Activated naive CD8-positive, alpha-beta T cell treated with anti-CD3 and anti-CD28 coated beads, Interleukin-2, amount 10 ng/mL, durations not matched to agents 7 days and 5 days (primary cell): ENCODE data around the gene EPHB6. TPM values are rescaled to one million over a fixed set of nuclear protein-coding genes. Genes with fewer than 3 reads are reported as not detected.

Source experiments
- ATAC-seq: fragments of 150-1000 bp; cut with Tn5 transposase; one replicate; pipeline ENCODE4 v1.10.0; 2021; ENCODE audit warnings: low read depth, moderate library complexity
- POLR2A ChIA-PET: fragments of 350-600 bp; sonication (Branson Sonifier 250); formaldehyde crosslinking; loops from one replicate; lab custom pipeline; 2021; ENCODE audit warnings: antibody characterized with exemption; lab: Charles Lee
- DNase-seq: peaks from one replicate; pipeline ENCODE4 v3.0.0; 2021
- H3K27ac Mint-ChIP-seq: one replicate; pipeline ENCODE4 v1.8.0; 2022; ENCODE audit warnings: mild to moderate bottlenecking, mixed read lengths
- H3K27me3 Mint-ChIP-seq: one replicate; pipeline ENCODE4 v1.8.0; 2022; ENCODE audit warnings: mild to moderate bottlenecking, moderate library complexity, mixed read lengths
- H3K36me3 Mint-ChIP-seq: one replicate; pipeline ENCODE4 v1.8.0; 2021; ENCODE audit warnings: mild to moderate bottlenecking, mixed read lengths
- H3K4me1 Mint-ChIP-seq: one replicate; pipeline ENCODE4 v1.8.0; 2021; ENCODE audit warnings: mixed read lengths
- H3K4me3 Mint-ChIP-seq: one replicate; pipeline ENCODE4 v1.8.0; 2022; ENCODE audit warnings: mild to moderate bottlenecking, moderate library complexity, mixed read lengths
- H3K9me3 Mint-ChIP-seq: one replicate; pipeline ENCODE4 v1.8.0; 2021; ENCODE audit warnings: mixed read lengths
- total RNA-seq, 2 experiments: library from RNA; stranded (reverse); gene quantifications; one replicate each; pipeline ENCODE4 v1.2.3, GENCODE V29; 2021

EPHB6 gene
- total RNA-seq, 2 experiments from 2014 or later: 20.1 to 25.2 TPM

DNA sequence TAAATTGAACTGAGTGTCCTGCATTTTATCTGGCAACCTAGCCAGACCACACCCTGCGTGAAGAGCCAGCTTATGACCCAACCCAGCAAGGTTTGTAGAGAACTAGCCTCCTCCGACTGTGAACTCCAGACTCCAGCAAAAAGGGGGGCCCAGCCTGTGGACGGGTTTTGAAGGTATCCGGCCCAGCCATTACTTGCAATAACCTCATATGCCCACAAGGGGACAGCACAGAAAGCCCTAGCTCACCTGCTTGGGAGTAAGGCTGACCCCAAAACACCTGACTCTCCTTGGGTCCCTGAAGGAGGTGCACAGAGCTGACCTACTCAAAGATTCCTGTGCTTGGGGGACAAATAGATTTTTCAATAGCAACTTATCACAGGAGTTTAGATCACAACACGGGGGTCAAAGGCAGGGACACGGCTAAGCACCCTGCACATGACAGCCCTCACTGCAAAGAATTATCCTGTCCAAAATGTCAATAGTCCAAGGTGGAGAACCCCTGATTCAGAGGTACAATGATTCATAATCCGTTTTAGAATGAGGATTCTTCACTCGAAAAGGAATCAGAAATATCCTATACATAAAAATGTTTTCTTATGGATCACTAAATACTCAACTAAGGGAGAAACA lies 26.1 kb downstream of the EPHB6 start:
- Mint-ChIP-seq H3K27me3 (peaks cover 9% of the 10 kb centered on the region), H3K4me1 (peaks cover 3% of the 10 kb centered on the region), H3K36me3 (no peaks in the 10 kb centered on the region), H3K4me3 (no peak overlapping the region), H3K9me3 (no peaks in the 10 kb centered on the region), H3K27ac (no peak overlapping the region)
- ATAC-seq: peak; percentile 70
- POLR2A ChIA-PET: no interaction called here
- DNase-seq: peak; percentile 53

- no peak overlapping the region for H3K27ac Mint-ChIP-seq
- POLR2A ChIA-PET: no interaction called here
- no peaks in the 10 kb centered on the region for H3K36me3 Mint-ChIP-seq
- peaks cover 3% of the 10 kb centered on the region for H3K4me1 Mint-ChIP-seq
- ATAC-seq: no peak
- no peak for DNase-seq
- peaks cover 9% of the 10 kb centered on the region for H3K27me3 Mint-ChIP-seq
- H3K9me3 Mint-ChIP-seq: no peaks in the 10 kb centered on the region
- no peak overlapping the region for H3K4me3 Mint-ChIP-seq
These were observed 26.9 kb downstream of the EPHB6 start for GRCh38 chr7:142881586-142882337.

DNA sequence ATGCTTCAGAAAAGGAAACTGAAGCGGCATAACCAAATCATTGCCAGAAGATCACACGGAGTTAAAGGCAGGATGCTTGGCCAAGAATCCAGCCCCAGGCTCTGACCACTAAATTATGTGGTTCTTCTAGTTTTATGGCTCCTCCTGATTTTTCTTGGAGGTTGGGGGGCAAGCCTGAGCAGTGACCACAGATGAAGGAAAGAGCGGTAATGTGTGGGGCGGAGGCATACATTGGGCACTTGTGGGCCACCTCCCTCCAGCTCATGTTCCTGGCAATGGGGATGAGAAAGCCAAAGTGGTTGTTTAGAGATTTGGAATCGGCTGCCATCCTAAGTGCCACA lies 27.4 kb downstream of the EPHB6 start:
- DNase-seq (no peak), ATAC-seq (no peak)
- POLR2A ChIA-PET: no interaction called here
- Mint-ChIP-seq H3K9me3 (no peaks in the 10 kb centered on the region), H3K27ac (no peak overlapping the region), H3K36me3 (no peaks in the 10 kb centered on the region), H3K27me3 (peaks cover 9% of the 10 kb centered on the region), H3K4me3 (no peak overlapping the region), H3K4me1 (peaks cover 3% of the 10 kb centered on the region)

DNA sequence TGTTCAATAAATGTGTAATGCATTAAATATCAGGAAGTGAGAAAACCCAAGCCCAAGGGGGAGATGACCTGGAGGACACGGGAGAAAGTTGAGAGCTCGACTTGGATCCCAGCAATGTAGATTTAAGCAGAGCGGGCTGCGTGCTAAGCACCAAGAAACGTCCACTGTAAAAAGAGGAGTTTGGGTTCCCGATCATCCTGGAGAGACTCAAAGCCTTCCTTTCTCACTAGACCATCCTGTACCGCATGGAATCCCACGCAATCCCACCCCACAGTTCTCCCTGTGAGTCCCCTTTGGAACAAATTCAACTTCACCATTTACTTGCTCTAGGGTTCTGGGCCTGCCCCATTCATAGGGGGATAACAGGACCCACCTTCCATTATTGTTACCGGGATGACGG lies 28.3 kb downstream of the EPHB6 start:
- Mint-ChIP-seq H3K4me1 (peaks cover 3% of the 10 kb centered on the region), H3K27ac (no peak overlapping the region), H3K4me3 (no peak overlapping the region), H3K36me3 (no peaks in the 10 kb centered on the region), H3K27me3 (peaks cover 9% of the 10 kb centered on the region), H3K9me3 (no peaks in the 10 kb centered on the region)
- DNase-seq (no peak), ATAC-seq (no peak)
- POLR2A ChIA-PET: no interaction called here

- H3K4me3 Mint-ChIP-seq: no peak overlapping the region
- no peak for ATAC-seq
- peaks cover 6% of the 10 kb centered on the region for H3K27me3 Mint-ChIP-seq
- no peak for DNase-seq
- H3K9me3 Mint-ChIP-seq: no peaks in the 10 kb centered on the region
- no peaks in the 10 kb centered on the region for H3K36me3 Mint-ChIP-seq
- POLR2A ChIA-PET: no interaction called here
- no peak overlapping the region for H3K27ac Mint-ChIP-seq
- H3K4me1 Mint-ChIP-seq: peaks cover 3% of the 10 kb centered on the region
These were observed 28.9 kb downstream of the EPHB6 start for GRCh38 chr7:142883571-142884285.

DNA sequence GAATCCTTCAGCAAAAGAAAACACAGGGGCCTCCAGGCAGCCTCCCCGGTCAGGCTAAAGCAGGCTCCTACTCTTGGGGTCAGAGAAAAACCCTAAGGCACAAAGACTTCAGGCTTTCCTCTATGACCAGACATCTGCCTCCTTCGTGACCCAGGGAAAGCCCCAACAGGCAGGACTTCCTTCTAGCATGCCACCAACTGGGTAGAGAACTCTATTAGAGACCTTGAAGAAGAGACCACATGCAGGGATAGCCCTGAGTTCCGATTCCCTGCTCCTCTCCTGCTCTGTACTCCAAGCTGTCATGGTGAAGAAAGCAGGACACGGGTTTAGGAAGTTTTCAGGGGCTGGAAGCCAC lies 29.4 kb downstream of the EPHB6 start:
- no peaks in the 10 kb centered on the region for H3K9me3 Mint-ChIP-seq
- no peak overlapping the region for H3K27ac Mint-ChIP-seq
- peaks cover 3% of the 10 kb centered on the region for H3K4me1 Mint-ChIP-seq
- POLR2A ChIA-PET: no interaction called here
- no peaks in the 10 kb centered on the region for H3K36me3 Mint-ChIP-seq
- DNase-seq (no peak), ATAC-seq (no peak)
- H3K27me3 Mint-ChIP-seq: peaks cover 4% of the 10 kb centered on the region
- no peak overlapping the region for H3K4me3 Mint-ChIP-seq

- Mint-ChIP-seq H3K9me3 (no peaks in the 10 kb centered on the region), H3K27ac (no peak within 1 kb of the TSS), H3K36me3 (no peaks in the 10 kb centered on the region), H3K4me1 (peaks cover 5% of the 10 kb centered on the region), H3K4me3 (no peak within 1 kb of the TSS), H3K27me3 (no peaks in the 10 kb centered on the region)
- DNase-seq (no peak), ATAC-seq (no peak)
- POLR2A ChIA-PET: no interaction called here
These were observed 30.7 kb downstream of the EPHB6 start, which contains the start of gene TRPV6 for GRCh38 chr7:142885311-142886230. Gene TRPV6, minus strand, starts transcription at chr7:142885745.

DNA sequence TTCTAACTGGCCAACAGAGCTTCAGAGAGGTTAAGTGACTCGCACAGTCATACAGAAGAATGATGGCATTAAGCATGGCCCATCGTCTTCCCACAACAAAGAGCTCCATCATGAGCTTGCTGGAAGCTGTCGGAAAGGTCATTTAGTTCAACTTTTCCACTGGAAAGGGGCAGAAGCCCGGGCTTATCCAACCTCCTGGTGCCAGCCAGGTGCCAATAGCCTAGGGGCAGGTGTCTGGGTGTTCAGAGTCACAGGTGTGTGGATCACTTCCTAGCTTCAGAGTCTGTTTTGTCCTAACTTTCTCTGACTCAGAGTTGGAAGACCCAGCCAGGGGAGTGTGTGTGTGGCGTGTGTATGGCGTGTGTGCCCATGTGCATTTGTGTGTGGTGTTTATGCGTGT lies 32.0 kb downstream of the EPHB6 start:
- POLR2A ChIA-PET: interaction anchor here (0.6 kb wide), 1 partner anchor 39 kb away, joined by 3 read pairs; no protein-coding TSS in a partner anchor
- no peak for ATAC-seq

DNA sequence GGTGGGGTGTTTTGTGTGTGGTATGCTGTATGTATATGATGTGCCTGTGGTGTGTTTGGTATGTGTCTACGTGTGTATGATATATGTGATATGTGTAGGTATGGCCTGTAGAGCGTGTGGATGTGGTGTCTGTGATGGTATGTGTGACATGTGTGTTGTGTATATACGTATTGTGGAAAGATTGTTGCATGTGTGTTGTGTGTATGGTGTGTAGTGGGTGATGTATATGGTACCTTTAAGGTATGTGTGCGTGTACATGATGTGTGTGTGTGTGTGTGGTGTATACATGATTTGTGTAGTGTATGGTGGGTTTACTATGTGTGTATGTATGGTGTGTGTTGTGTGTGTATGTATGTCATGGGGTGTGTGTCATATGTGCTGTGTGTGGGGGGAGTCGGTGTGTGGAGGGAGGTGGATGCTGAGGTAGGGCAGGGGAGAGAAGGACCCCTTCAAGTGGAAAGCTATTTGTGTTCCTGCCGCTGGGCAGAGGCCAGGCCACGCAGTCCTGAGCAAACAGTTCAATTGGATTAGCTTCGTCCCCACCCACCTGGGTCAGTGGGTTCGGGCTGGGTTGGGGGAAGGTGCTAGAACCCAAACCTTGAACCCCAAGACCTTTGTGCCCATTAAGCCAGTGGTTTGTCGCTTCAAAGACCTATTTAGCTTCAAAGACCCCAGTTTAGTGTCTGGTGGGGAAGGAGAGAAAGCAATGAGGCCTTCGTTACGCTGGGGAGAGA lies 32.6 kb downstream of the EPHB6 start:
- POLR2A ChIA-PET: no interaction called here
- Mint-ChIP-seq H3K9me3 (peaks cover 4% of the 10 kb centered on the region), H3K4me1 (peaks cover 5% of the 10 kb centered on the region), H3K27ac (no peak overlapping the region), H3K4me3 (no peak overlapping the region), H3K27me3 (no peaks in the 10 kb centered on the region), H3K36me3 (no peaks in the 10 kb centered on the region)
- ATAC-seq (no peak), DNase-seq (no peak)

More for the DNA sequence above, 32.0 kb downstream of the EPHB6 start:
- DNase-seq: no peak
- H3K4me1 Mint-ChIP-seq: peaks cover 5% of the 10 kb centered on the region
- H3K27ac Mint-ChIP-seq: no peak overlapping the region
- H3K27me3 Mint-ChIP-seq: no peaks in the 10 kb centered on the region
- no peak overlapping the region for H3K4me3 Mint-ChIP-seq
- H3K9me3 Mint-ChIP-seq: peaks cover 4% of the 10 kb centered on the region
- H3K36me3 Mint-ChIP-seq: no peaks in the 10 kb centered on the region

GRCh38 chr7:142889816-142890215 lies 34.9 kb downstream of the EPHB6 start:
- POLR2A ChIA-PET: no interaction called here
- no peak for DNase-seq
- H3K9me3 Mint-ChIP-seq: peaks cover 4% of the 10 kb centered on the region
- no peak for ATAC-seq
- no peak overlapping the region for H3K4me3 Mint-ChIP-seq
- H3K4me1 Mint-ChIP-seq: peaks cover 5% of the 10 kb centered on the region
- H3K27me3 Mint-ChIP-seq: no peaks in the 10 kb centered on the region
- H3K27ac Mint-ChIP-seq: no peak overlapping the region
- H3K36me3 Mint-ChIP-seq: no peaks in the 10 kb centered on the region

GRCh38 chr7:142890874-142891485 lies 36.1 kb downstream of the EPHB6 start:
- H3K27me3 Mint-ChIP-seq: peaks cover under 1% of the 10 kb centered on the region
- no peak for DNase-seq
- H3K27ac Mint-ChIP-seq: peak overlapping the region; percentile 21
- no peak overlapping the region for H3K4me3 Mint-ChIP-seq
- H3K4me1 Mint-ChIP-seq: peaks cover 5% of the 10 kb centered on the region
- POLR2A ChIA-PET: no interaction called here
- H3K36me3 Mint-ChIP-seq: no peaks in the 10 kb centered on the region
- peak; percentile 34 for ATAC-seq
- H3K9me3 Mint-ChIP-seq: peaks cover 4% of the 10 kb centered on the region

GRCh38 chr7:142891490-142892082 lies 36.7 kb downstream of the EPHB6 start:
- Mint-ChIP-seq H3K27ac (no peak overlapping the region), H3K4me1 (peaks cover 5% of the 10 kb centered on the region)
- POLR2A ChIA-PET: no interaction called here

More at GRCh38 chr7:142891490-142892082, 36.7 kb downstream of the EPHB6 start:
- Mint-ChIP-seq H3K36me3 (no peaks in the 10 kb centered on the region), H3K9me3 (peaks cover 4% of the 10 kb centered on the region), H3K4me3 (no peak overlapping the region), H3K27me3 (peaks cover 3% of the 10 kb centered on the region)
- ATAC-seq: no peak
- no peak for DNase-seq
